ENCODE data around the gene ZEB1. TPM values are rescaled to one million over a fixed set of nuclear protein-coding genes. Genes with fewer than 3 reads are reported as not detected.
"Not testable (repeated sequence)": the region's sequence is repeated elsewhere in the genome, so short reads cannot be mapped to it uniquely, and the experiment has no call there.

ZEB1 gene
- total RNA-seq, 1 experiment from 2014 or later: 0.39 TPM

DNA sequence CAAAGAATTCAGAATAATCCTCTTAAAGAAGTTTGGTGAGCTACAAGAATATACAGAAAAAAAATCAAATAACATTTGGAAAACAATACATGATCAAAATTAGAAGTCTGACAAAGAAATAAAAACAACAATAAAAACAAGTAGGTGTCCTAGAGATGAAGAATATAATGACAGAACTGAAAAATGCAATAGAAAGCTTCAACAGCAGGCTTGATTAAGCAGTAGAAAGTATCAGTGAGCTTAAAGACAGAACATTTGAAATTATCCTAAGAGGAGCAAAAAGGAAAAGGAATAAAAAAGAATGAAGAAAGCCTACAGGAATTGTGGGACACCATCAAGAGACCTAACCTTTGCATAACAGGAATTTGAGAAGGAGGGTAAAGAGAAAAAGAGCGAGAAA lies 238.8 kb downstream of the ZEB1 start:
- no peaks in the 10 kb centered on the region for H3K4me1 ChIP-seq (ENCODE audit: insufficient read depth, low read length)
- no peak overlapping the region for H3K27ac ChIP-seq (ENCODE audit: insufficient read length, low read depth, low read length)
- no peak overlapping the region for H4K91ac ChIP-seq (ENCODE audit: insufficient read length, low read depth, low read length)
- H3K4me3 Mint-ChIP-seq: no peak overlapping the region
- no peak overlapping the region for H3K18ac ChIP-seq (ENCODE audit: insufficient read length, low read depth, low read length)
- H3K9me3 Mint-ChIP-seq: peaks cover 10 to 18% of the 10 kb centered on the region in 2 experiments
- no peak overlapping the region for H4K8ac ChIP-seq (replicated peaks; ENCODE audit: insufficient read length, low read depth, low read length)
- no peaks in the 10 kb centered on the region for H3K27me3 ChIP-seq (ENCODE audit: insufficient read depth, low read length)
- H2BK120ac ChIP-seq (ENCODE audit: low read depth, low read length, poor library complexity, severe bottlenecking): no peak overlapping the region
- no peak overlapping the region for H2BK5ac ChIP-seq (ENCODE audit: insufficient read length, low read length)
- no peaks in the 10 kb centered on the region for H3K9me3 ChIP-seq (ENCODE audit: control insufficient read depth, low read depth, low read length)
- H3K27ac Mint-ChIP-seq: no peak overlapping the region
- no CpG with 5 or more reads among the region's 1 CpG for WGBS (ENCODE audit: extremely low coverage, insufficient read length, low lambda C conversion rate)
- no peak for DNase-seq
- H4K20me1 ChIP-seq (ENCODE audit: control insufficient read depth, insufficient read depth, insufficient read length): no peaks in the 10 kb centered on the region
- H2BK12ac ChIP-seq (ENCODE audit: insufficient read length, low read depth, low read length): no peak overlapping the region
- TF ChIP-seq, protein P1, sequence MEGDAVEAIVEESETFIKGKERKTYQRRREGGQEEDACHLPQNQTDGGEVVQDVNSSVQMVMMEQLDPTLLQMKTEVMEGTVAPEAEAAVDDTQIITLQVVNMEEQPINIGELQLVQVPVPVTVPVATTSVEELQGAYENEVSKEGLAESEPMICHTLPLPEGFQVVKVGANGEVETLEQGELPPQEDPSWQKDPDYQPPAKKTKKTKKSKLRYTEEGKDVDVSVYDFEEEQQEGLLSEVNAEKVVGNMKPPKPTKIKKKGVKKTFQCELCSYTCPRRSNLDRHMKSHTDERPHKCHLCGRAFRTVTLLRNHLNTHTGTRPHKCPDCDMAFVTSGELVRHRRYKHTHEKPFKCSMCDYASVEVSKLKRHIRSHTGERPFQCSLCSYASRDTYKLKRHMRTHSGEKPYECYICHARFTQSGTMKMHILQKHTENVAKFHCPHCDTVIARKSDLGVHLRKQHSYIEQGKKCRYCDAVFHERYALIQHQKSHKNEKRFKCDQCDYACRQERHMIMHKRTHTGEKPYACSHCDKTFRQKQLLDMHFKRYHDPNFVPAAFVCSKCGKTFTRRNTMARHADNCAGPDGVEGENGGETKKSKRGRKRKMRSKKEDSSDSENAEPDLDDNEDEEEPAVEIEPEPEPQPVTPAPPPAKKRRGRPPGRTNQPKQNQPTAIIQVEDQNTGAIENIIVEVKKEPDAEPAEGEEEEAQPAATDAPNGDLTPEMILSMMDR (conservative IDR thresholded peaks at IDR 0.05): no peak
- H2AK5ac ChIP-seq (ENCODE audit: insufficient read length, low read length): no peak overlapping the region
- H3K36me3 Mint-ChIP-seq (ENCODE audit: insufficient read depth in 1 of 3, low read depth in 3 of 3): peaks cover 2 to 7% (median 6%) of the 10 kb centered on the region in 3 experiments; a peak in 6 of 7 replicates
- no peaks in the 10 kb centered on the region for H3K79me2 ChIP-seq (ENCODE audit: insufficient read depth, low read length)
- no peak overlapping the region for H3K23ac ChIP-seq (ENCODE audit: insufficient read length, low read depth, low read length)
- no peaks in the 10 kb centered on the region for H3K23me2 ChIP-seq (ENCODE audit: insufficient read length, low read depth, low read length, poor library complexity, severe bottlenecking)
- no peak overlapping the region for H3T11ph ChIP-seq (ENCODE audit: low read length)
- no peaks in the 10 kb centered on the region for H3K4me1 Mint-ChIP-seq
- no peak overlapping the region for H3K9ac ChIP-seq (ENCODE audit: extremely low read depth, insufficient read length, low read length)
- no peaks in the 10 kb centered on the region for H3K27me3 Mint-ChIP-seq (ENCODE audit: low read depth)
- no peak overlapping the region for H3K56ac ChIP-seq (ENCODE audit: insufficient read length, low read depth, low read length)
- H3K4me2 ChIP-seq (ENCODE audit: insufficient read depth, insufficient read length, low read length): no peak overlapping the region
- no peak overlapping the region for H4K5ac ChIP-seq (ENCODE audit: insufficient read length, low read depth, low read length)
- no peak overlapping the region for H2AFZ ChIP-seq (ENCODE audit: low read length)
- H3K79me1 ChIP-seq (ENCODE audit: insufficient read depth, low read depth, low read length, poor library complexity, severe bottlenecking): no peaks in the 10 kb centered on the region
- H3K4ac ChIP-seq (ENCODE audit: low read depth, low read length): no peak overlapping the region
- H3K14ac ChIP-seq (ENCODE audit: insufficient read depth, low read length): no peak overlapping the region
- no peak overlapping the region for H2BK20ac ChIP-seq (ENCODE audit: low read depth, low read length, poor library complexity, severe bottlenecking)
- no peak overlapping the region for H2BK15ac ChIP-seq (ENCODE audit: low read depth, low read length)

DNA sequence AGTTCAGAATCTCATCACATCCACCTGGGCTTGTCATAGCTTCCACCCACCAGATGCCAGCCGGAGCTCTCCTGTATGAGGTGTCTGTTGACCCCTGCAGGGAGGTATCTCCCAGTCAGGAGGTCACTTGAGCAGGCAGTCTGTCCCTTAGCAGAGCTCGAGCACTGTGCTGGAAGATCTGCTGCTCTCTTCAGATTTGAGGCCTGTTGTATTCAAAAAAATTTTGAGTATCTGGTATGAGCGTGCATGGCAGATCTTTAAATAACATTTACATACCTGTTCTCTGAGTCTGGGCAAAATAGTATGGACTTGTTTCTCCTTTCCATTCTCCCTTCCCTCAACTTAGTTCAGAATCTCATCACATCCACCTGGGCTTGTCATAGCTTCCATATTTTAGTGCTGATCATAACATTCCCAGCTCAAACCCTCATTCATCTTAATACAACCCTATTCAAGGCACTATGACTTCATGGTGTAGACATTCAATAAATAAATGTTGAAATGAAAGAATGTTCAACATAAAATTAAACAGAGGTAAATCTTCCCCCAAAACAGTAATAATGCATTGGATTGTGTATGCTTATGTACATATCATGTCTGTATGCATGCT lies 249.3 kb downstream of the ZEB1 start:
- not testable (repeated sequence) for H3K14ac ChIP-seq (ENCODE audit: insufficient read depth, low read length); H3K4me2 ChIP-seq (ENCODE audit: insufficient read depth, insufficient read length, low read length); H3K18ac ChIP-seq (ENCODE audit: insufficient read length, low read depth, low read length); H3T11ph ChIP-seq (ENCODE audit: low read length); H3K27ac ChIP-seq (ENCODE audit: insufficient read length, low read depth, low read length); H3K4me1 Mint-ChIP-seq; H3K56ac ChIP-seq (ENCODE audit: insufficient read length, low read depth, low read length); H3K4ac ChIP-seq (ENCODE audit: low read depth, low read length); H3K23ac ChIP-seq (ENCODE audit: insufficient read length, low read depth, low read length); H3K9me3 ChIP-seq (ENCODE audit: control insufficient read depth, low read depth, low read length); H2BK12ac ChIP-seq (ENCODE audit: insufficient read length, low read depth, low read length); H2BK120ac ChIP-seq (ENCODE audit: low read depth, low read length, poor library complexity, severe bottlenecking); H3K27ac Mint-ChIP-seq; H3K4me3 Mint-ChIP-seq; H4K20me1 ChIP-seq (ENCODE audit: control insufficient read depth, insufficient read depth, insufficient read length); DNase-seq; H4K91ac ChIP-seq (ENCODE audit: insufficient read length, low read depth, low read length); H3K79me1 ChIP-seq (ENCODE audit: insufficient read depth, low read depth, low read length, poor library complexity, severe bottlenecking); H3K4me1 ChIP-seq (ENCODE audit: insufficient read depth, low read length); H4K5ac ChIP-seq (ENCODE audit: insufficient read length, low read depth, low read length); H2AFZ ChIP-seq (ENCODE audit: low read length); H3K9ac ChIP-seq (ENCODE audit: extremely low read depth, insufficient read length, low read length); H2BK20ac ChIP-seq (ENCODE audit: low read depth, low read length, poor library complexity, severe bottlenecking); H3K79me2 ChIP-seq (ENCODE audit: insufficient read depth, low read length); H3K23me2 ChIP-seq (ENCODE audit: insufficient read length, low read depth, low read length, poor library complexity, severe bottlenecking); H3K27me3 ChIP-seq (ENCODE audit: insufficient read depth, low read length); H4K8ac ChIP-seq (replicated peaks; ENCODE audit: insufficient read length, low read depth, low read length); H2BK5ac ChIP-seq (ENCODE audit: insufficient read length, low read length); H2BK15ac ChIP-seq (ENCODE audit: low read depth, low read length); H3K27me3 Mint-ChIP-seq (ENCODE audit: low read depth); H2AK5ac ChIP-seq (ENCODE audit: insufficient read length, low read length)
- Mint-ChIP-seq H3K36me3 (ENCODE audit: insufficient read depth in 1 of 3, low read depth in 3 of 3) (peaks cover 0 to 17% (median 6%) of the 10 kb centered on the region in 3 experiments; a peak in 4 of 7 replicates), H3K9me3 (peaks cover 11 to 24% of the 10 kb centered on the region in 2 experiments; a peak in 4 of 5 replicates)
- no CpG with 5 or more reads among the region's 3 CpGs for WGBS (ENCODE audit: extremely low coverage, insufficient read length, low lambda C conversion rate)
